Astrocyte of the spinal cord (primary cell): ENCODE data around the gene PPP1R9A.

ENCODE experiments used
- DNase-seq: peaks from one replicate; pipeline ENCODE4 v3.0.0; 2011; ENCODE audit warnings: low read depth, low spot score
- H3K4me3 ChIP-seq: 2 replicates; pipeline ENCODE4 v1.5.1; 2011; ENCODE audit warnings: low read depth, mild to moderate bottlenecking, low read length, moderate library complexity
- in situ Hi-C: cut with HindIII; loops from 2 replicates; pipeline ENCODE4 v1.10.0; 2017; ENCODE audit warnings: low sequenced_read_pairs
- TF ChIP-seq, protein P1 (sequence below): IDR thresholded peaks from 2 replicates; pipeline ENCODE4 v1.5.1; 2012; ENCODE audit warnings: low read depth, mild to moderate bottlenecking, low read length, inconsistent platforms

Gene PPP1R9A

DNA sequence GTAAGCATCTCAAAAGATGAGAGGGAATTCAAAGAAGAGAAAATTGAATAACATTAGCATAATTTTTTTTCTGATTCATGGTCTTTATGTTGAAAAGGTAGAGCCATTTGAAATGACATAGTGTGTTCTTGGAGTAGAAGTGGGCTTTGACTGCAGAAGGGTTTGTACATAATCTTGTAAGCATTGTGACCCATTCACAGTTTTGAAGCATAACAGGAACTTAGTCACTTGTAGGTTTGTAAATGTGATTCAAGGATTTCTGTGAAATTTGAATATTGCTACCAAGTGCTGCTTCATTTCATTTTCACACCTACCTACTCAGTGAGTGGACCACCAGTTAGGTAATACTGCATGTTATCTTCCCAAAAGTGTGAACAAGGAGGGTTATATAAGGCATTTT is 348.3 kb downstream of the PPP1R9A start:
- no peak for DNase-seq
- H3K4me3 ChIP-seq, result no peak overlapping the region
- TF ChIP-seq, protein P1, sequence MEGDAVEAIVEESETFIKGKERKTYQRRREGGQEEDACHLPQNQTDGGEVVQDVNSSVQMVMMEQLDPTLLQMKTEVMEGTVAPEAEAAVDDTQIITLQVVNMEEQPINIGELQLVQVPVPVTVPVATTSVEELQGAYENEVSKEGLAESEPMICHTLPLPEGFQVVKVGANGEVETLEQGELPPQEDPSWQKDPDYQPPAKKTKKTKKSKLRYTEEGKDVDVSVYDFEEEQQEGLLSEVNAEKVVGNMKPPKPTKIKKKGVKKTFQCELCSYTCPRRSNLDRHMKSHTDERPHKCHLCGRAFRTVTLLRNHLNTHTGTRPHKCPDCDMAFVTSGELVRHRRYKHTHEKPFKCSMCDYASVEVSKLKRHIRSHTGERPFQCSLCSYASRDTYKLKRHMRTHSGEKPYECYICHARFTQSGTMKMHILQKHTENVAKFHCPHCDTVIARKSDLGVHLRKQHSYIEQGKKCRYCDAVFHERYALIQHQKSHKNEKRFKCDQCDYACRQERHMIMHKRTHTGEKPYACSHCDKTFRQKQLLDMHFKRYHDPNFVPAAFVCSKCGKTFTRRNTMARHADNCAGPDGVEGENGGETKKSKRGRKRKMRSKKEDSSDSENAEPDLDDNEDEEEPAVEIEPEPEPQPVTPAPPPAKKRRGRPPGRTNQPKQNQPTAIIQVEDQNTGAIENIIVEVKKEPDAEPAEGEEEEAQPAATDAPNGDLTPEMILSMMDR, result no peak
- in situ Hi-C loops, result no loop called here

DNA sequence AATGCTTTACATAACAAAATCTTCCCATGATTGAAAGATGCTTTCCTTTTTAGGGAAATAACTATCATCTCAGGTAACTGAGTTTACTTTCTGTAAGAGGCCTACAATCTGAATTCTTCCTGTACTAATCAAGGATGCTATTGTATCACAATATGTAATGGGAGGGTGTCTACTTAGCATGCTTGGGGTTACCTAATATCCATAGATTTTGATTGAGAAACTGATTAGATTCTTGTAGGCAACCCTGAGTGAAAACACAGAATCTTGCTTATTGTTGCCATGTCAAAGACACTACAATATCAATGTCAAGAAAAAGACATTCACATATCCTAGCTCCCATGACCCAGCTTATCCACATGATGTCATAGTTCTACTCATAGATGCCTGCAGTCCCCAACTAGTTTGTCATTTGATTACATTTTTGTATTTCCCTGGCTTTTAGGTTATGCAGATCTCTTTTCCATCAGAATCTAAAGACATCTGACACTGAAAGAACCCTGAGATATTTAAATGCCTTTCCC is 354.6 kb downstream of the PPP1R9A start:
- no peak overlapping the region for H3K4me3 ChIP-seq
- DNase-seq, result no peak
- in situ Hi-C loops, result no loop called here
- TF ChIP-seq, protein P1, result no peak

DNA sequence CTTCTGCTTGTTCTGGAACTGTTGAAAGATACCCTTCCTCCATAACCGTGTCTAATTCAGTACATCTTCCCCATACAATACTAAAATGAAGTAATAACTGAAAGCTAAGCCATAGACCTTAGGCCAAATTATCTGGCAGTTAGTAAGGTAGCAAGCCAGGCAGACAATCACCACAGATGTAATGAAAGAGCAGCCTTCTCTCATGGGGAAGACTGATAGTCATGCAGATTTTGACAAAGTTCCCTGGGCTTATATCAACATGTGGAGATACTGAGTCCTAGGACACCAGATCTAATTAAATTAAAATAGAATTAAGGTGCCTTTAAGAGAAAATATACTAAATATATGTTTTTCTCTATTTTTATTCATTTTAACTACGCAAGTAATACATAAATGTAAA is 355.5 kb downstream of the PPP1R9A start:
- TF ChIP-seq, protein P1, result no peak
- no peak overlapping the region for H3K4me3 ChIP-seq
- in situ Hi-C loops, result no loop called here
- no peak for DNase-seq

DNA sequence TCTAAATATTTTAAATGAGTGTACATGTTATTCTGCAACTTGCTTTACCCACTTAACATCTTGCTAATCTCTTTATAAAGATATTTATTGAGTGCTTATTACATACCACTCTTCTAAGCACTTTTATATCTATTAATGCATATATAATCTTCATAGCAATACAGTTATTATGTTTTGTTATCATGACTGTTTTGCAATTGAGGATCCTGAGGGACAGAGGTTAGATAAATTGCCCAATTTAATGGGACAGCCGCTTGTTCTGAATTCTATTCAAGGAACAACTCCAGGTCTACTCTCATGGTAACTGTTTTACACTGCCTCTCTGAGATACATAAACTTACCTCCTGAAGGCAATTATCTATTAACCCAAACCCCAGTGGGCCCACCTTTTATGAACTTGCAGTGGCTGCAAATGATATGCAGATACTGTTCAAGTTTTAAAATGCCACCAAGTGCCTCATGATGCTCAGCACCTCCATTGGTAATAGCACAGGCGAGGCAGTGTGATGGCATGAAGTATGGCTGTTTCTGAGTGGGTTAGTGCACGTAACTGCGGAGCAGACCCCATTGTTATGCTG is 356.5 kb downstream of the PPP1R9A start:
- no peak for DNase-seq
- in situ Hi-C loops, result no loop called here
- no peak overlapping the region for H3K4me3 ChIP-seq
- TF ChIP-seq, protein P1, result no peak

DNA sequence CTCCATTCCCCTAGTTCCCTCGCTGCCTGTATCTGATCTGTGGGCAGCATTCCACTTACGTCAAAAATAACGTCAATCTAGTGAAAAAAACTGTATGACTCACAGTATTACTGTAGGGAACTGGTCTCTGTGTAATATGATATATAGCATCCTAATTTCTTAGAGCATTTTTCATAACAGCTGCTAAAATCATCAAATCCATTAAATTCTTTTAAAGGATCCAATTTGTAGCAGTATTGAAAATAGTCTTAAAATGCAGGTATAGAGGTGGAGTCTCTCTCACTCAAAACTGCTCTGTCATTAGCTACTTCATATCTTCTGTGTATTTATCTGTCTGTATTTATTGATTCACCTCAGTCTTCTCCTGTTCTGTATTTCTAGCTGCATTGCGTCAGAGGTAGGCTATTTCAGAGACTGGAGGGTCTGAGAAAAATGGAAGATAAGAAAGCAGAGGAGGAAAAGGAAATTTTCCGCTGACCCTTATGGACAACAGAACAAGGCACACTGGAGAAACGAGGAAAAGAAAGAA is 357.0 kb downstream of the PPP1R9A start:
- TF ChIP-seq, protein P1, result no peak
- DNase-seq, result peak; percentile 83
- in situ Hi-C loops, result no loop called here
- no peak overlapping the region for H3K4me3 ChIP-seq

DNA sequence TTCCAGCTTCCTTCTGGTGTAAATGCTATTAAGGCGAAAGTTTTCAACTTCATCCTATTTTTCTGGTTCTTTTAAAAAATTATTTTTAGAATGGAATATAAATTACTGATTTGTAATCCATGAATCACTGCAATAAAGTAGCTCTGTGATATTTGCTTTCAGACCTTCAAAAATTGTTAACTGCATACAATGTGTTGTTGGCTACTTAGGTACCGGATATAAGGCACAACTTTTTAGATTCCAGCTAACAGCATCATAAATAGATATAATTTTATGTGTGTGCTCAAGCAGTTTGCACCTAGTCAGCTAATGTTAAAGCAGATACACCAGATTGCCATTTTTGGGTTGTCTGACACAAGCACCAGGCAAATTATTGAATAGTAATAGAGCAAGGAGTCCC is 358.2 kb downstream of the PPP1R9A start:
- DNase-seq, result no peak
- in situ Hi-C loops, result no loop called here
- TF ChIP-seq, protein P1, result no peak
- H3K4me3 ChIP-seq, result no peak overlapping the region
